ENCODE results near the gene OSCAR. TPM values are rescaled to one million over a fixed set of nuclear protein-coding genes. Genes with fewer than 3 reads are reported as not detected.

Gene OSCAR, protein sequence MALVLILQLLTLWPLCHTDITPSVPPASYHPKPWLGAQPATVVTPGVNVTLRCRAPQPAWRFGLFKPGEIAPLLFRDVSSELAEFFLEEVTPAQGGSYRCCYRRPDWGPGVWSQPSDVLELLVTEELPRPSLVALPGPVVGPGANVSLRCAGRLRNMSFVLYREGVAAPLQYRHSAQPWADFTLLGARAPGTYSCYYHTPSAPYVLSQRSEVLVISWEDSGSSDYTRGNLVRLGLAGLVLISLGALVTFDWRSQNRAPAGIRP
- total RNA-seq (2021; fragmentation: NEBNext Ultra II Directional; extraction: Animal tissue kit (Norgen Biotek cat#: 25700)) = 1 to 10 TPM in 4 of 6 experiments, under 1 TPM in 2; 0.45 to 3.2 (median 2.4) TPM
- long read RNA-seq = 0 reads

GRCh38 chr19:54100561-54100960 is at the start of gene OSCAR:
TSS of gene OSCAR (minus strand) at chr19:54100803. CDS start at chr19:54100792, 11 bp downstream.
- H3K27ac Mint-ChIP-seq = peak within 1 kb of the TSS; percentile 24
- peaks cover 30% of the 10 kb centered on the region for H3K4me1 Mint-ChIP-seq (ENCODE audit: low read depth)
- H3K4me3 Mint-ChIP-seq = peak within 1 kb of the TSS; percentile 2; the same call in 1 of the 2 replicates

GRCh38 chr19:54149021-54149812 is 48.6 kb upstream of the OSCAR start:
- no peaks in the 10 kb centered on the region for H3K9me3 Mint-ChIP-seq
- peaks cover 28% of the 10 kb centered on the region for H3K36me3 Mint-ChIP-seq (ENCODE audit: low read depth)
- no peak for TF ChIP-seq CTCF (IDR thresholded peaks at IDR 0.05)
- peaks cover 12% of the 10 kb centered on the region for H3K4me1 Mint-ChIP-seq (ENCODE audit: low read depth)
- peaks cover 4% of the 10 kb centered on the region for H3K27me3 Mint-ChIP-seq (ENCODE audit: insufficient read depth)
- DNase-seq = no peak
- no peak overlapping the region for H3K27ac Mint-ChIP-seq
- no peak overlapping the region for H3K4me3 Mint-ChIP-seq

More at GRCh38 chr19:54100561-54100960, at the start of gene OSCAR:
- peaks cover 3% of the 10 kb centered on the region; the same call in 1 of the 2 replicates for H3K36me3 Mint-ChIP-seq (ENCODE audit: low read depth)
- no peak for TF ChIP-seq CTCF (IDR thresholded peaks at IDR 0.05)
- no peak for DNase-seq
- no peaks in the 10 kb centered on the region for H3K27me3 Mint-ChIP-seq (ENCODE audit: insufficient read depth)
- H3K9me3 Mint-ChIP-seq = no peaks in the 10 kb centered on the region

GRCh38 chr19:54148158-54148557 is 47.6 kb upstream of the OSCAR start:
- Mint-ChIP-seq H3K36me3 (ENCODE audit: low read depth) (peaks cover 25% of the 10 kb centered on the region), H3K27ac (no peak overlapping the region), H3K27me3 (ENCODE audit: insufficient read depth) (peaks cover 4% of the 10 kb centered on the region), H3K4me1 (ENCODE audit: low read depth) (peaks cover 2% of the 10 kb centered on the region), H3K4me3 (no peak overlapping the region), H3K9me3 (no peaks in the 10 kb centered on the region)
- no peak for TF ChIP-seq CTCF (IDR thresholded peaks at IDR 0.05)
- DNase-seq = no peak

GRCh38 chr19:54147676-54148075 is 47.1 kb upstream of the OSCAR start:
- Mint-ChIP-seq H3K9me3 (no peaks in the 10 kb centered on the region), H3K4me3 (no peak overlapping the region), H3K27ac (peak overlapping the region; percentile 38; the same call in 1 of the 2 replicates), H3K4me1 (ENCODE audit: low read depth) (peaks cover under 1% of the 10 kb centered on the region; the same call in 1 of the 2 replicates), H3K27me3 (ENCODE audit: insufficient read depth) (peaks cover 4% of the 10 kb centered on the region), H3K36me3 (ENCODE audit: low read depth) (peaks cover 28% of the 10 kb centered on the region)
- TF ChIP-seq CTCF (IDR thresholded peaks at IDR 0.05) = no peak
- DNase-seq = no peak

GRCh38 chr19:54145541-54146158 is 45.0 kb upstream of the OSCAR start:
- Mint-ChIP-seq H3K27ac (no peak overlapping the region), H3K9me3 (no peaks in the 10 kb centered on the region), H3K4me3 (no peak overlapping the region), H3K36me3 (ENCODE audit: low read depth) (peaks cover 35% of the 10 kb centered on the region), H3K4me1 (ENCODE audit: low read depth) (peaks cover 21% of the 10 kb centered on the region), H3K27me3 (ENCODE audit: insufficient read depth) (peaks cover 5% of the 10 kb centered on the region)
- DNase-seq = no peak
- TF ChIP-seq CTCF (IDR thresholded peaks at IDR 0.05) = no peak
